A549 treated with AZD9567 at 1 μM for 4 hours (cell line): ENCODE results near the gene OR13C4. TPM values are rescaled to one million over a fixed set of nuclear protein-coding genes. Genes with fewer than 3 reads are reported as not detected.

Experiments used
- total RNA-seq: library from RNA; stranded (reverse); fragments of 200-300 nt; extraction: Qiagen RNA extraction; gene quantifications from 5 replicates; pipeline ENCODE4 v1.2.3, GENCODE V29; 2022; ENCODE audit not compliant: insufficient read depth

Gene OR13C4
- not detected in 5 replicates for total RNA-seq

GRCh38 chr9:104527109-104527508, at the start of gene OR13C4:
OR13C4 (minus strand) TSS chr9:104527209; CDS start chr9:104527209, 0 bp downstream.

DNA sequence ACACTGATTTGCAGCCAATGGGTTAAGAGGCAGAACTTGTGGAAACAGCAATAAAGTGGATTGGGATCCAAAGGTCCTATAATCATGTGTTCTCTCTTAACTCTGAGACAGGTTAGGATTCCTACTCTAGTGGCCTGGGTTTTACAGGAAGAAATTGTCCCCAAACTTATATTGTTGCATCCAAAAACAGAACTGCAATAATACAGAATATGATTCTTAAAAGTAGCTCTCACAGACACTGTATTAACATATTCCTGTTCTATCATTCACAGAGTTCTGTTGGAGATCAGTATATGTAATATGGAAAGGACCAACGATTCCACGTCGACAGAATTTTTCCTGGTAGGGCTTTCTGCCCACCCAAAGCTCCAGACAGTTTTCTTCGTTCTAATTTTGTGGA, 41.9 kb upstream of the OR13C4 start, which contains the start of gene OR13C8:
Gene OR13C8 (plus strand): TSS at position 301 of the 400 bp plus-strand sequence. CDS start 0 bp downstream, at position 301.

GRCh38 chr9:104536756-104537155, 9.7 kb upstream of the OR13C4 start, which contains the start of gene OR13C3:
OR13C3 (minus strand) TSS chr9:104536856; CDS start chr9:104536723, 133 bp downstream.

DNA sequence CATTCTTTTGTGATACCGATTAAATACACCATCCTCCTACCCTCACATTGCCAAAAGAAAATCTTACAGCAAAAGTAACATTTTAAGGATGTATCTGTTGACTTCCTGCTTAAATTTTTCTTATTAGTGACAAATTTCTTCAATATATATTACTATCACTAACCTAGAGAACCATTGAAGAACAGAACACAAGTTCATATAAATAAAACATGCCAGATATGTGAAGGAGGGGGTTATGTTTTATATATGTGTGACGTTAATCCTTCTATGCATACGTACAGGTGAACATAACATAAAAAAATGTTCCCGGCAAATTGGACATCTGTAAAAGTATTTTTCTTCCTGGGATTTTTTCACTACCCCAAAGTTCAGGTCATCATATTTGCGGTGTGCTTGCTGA, 23.0 kb downstream of the OR13C4 start, which contains the start of gene OR13F1:
Gene OR13F1 (plus strand): TSS at position 301 of the 400 bp plus-strand sequence. CDS start 0 bp downstream, at position 301.

Other genes with a start within 250 kb of the OR13C4 start
- gene OR13F1, start 22.9 kb downstream of the OR13C4 start, total RNA-seq, result not detected in 5 replicates
- gene OR13C3, start 9.6 kb upstream of the OR13C4 start, total RNA-seq, result not detected in 5 replicates
- gene OR13C8, start 42.0 kb upstream of the OR13C4 start, total RNA-seq, result not detected in 5 replicates
- not detected in 5 replicates for gene OR13C5, start 72.2 kb upstream of the OR13C4 start, total RNA-seq
- not detected in 5 replicates for gene OR13C2, start 78.4 kb upstream of the OR13C4 start, total RNA-seq
- gene OR13C9, start 91.0 kb upstream of the OR13C4 start, total RNA-seq, result not detected in 5 replicates
- gene OR13D1, start 167.3 kb upstream of the OR13C4 start, total RNA-seq, result not detected in 5 replicates
- gene NIPSNAP3A, start 220.5 kb upstream of the OR13C4 start, total RNA-seq, result 10.2 to 19.8 TPM (median 14.9 TPM) in 5 replicates
- gene NIPSNAP3B, start 236.9 kb upstream of the OR13C4 start, total RNA-seq, result 0.24 to 0.68 TPM (median 0.65 TPM) in 4 of 5 replicates, not detected in the other